SJSA1 (cell line): ENCODE data around the gene CACNA1S. TPM values are rescaled to one million over a fixed set of nuclear protein-coding genes. Genes with fewer than 3 reads are reported as not detected.

ENCODE experiments used
- DNase-seq, 2 experiments: peaks; one replicate each; pipeline ENCODE4 v3.0.0-alpha.2; 2015 to 2020; ENCODE audit warnings: low spot score in 2 of 2, low read depth in 1 of 2
- H3K27ac ChIP-seq: fragments of 250-450 bp; sonication (Bioruptor Pico); 2 replicates; pipeline ENCODE4 v1.5.1; 2020; ENCODE audit warnings: mild to moderate bottlenecking, moderate library complexity
- H3K27me3 ChIP-seq: fragments of 250-450 bp; sonication (Bioruptor Pico); replicated peaks from 2 replicates; pipeline ENCODE4 v1.5.1; 2020; ENCODE audit warnings: mild to moderate bottlenecking, moderate library complexity
- H3K36me3 ChIP-seq: fragments of 250-450 bp; sonication (Bioruptor Pico); 2 replicates; pipeline ENCODE4 v1.5.1; 2020; ENCODE audit warnings: mild to moderate bottlenecking
- H3K4me1 ChIP-seq: fragments of 250-450 bp; sonication (Bioruptor Pico); replicated peaks from 2 replicates; pipeline ENCODE4 v1.6.1; 2021; ENCODE audit warnings: mild to moderate bottlenecking
- H3K4me3 ChIP-seq: fragments of 250-450 bp; sonication (Bioruptor Pico); 2 replicates; pipeline ENCODE4 v1.5.1; 2020; ENCODE audit warnings: mild to moderate bottlenecking
- H3K9me3 ChIP-seq: fragments of 250-450 bp; sonication (Bioruptor Pico); replicated peaks from 2 replicates; pipeline ENCODE4 v1.5.1; 2020; ENCODE audit warnings: mild to moderate bottlenecking
- total RNA-seq: library from RNA; depleted of rRNA; stranded (reverse); fragments of >200 nt; shearing (Covaris generic); gene quantifications from 2 replicates; pipeline ENCODE4 v1.2.3, GENCODE V29; 2014

Gene CACNA1S
- total RNA-seq, 1 experiment from 2014 or later: not detected

DNA sequence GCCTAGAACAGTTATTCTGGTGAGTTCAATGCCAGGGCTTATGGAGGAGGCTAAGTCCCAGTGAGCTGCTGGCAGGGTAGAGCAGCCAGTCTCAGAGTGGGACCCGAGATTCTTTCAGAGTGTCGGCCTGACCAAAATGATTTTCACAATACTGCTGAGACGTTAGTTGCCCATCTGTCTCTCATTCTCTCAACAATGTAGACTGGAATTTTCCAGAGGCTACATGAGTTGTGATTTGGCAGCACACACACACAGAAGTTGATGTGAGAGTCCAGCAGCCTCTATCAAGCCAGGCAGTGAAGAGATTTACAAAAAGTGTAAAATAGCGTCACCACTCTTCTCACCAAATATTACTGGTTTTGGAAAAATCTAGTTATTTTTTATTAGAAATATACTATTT lies 21.7 kb downstream of the CACNA1S start:
- H3K36me3 ChIP-seq: no peaks in the 10 kb centered on the region
- no peak overlapping the region for H3K4me3 ChIP-seq
- no peak for DNase-seq
- no peaks in the 10 kb centered on the region; the same call in 1 of the 2 replicates for H3K27me3 ChIP-seq
- no peaks in the 10 kb centered on the region for H3K4me1 ChIP-seq
- no peaks in the 10 kb centered on the region for H3K9me3 ChIP-seq
- H3K27ac ChIP-seq: no peak overlapping the region

DNA sequence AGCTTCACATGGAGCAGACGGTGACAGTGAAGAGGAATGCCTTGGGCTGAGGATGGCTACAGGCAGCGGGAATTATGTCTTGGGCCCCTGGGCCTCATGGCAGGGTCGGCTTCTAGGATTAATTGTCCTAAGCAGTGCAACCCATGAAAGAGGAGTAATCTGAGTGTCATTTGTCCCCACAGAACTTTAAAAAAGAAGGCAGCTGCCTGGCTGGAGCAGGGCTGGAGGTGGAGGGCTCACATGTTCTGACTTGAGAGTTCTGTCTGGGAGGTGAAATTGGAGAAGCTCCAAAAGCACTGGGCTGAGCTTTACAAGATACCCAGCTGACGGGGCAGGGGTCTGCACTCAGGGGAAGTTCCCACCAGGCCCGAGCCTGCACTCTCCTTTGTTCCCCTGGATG lies 22.6 kb downstream of the CACNA1S start:
- no peak overlapping the region for H3K4me3 ChIP-seq
- H3K27me3 ChIP-seq: no peaks in the 10 kb centered on the region; the same call in 1 of the 2 replicates
- H3K9me3 ChIP-seq: no peaks in the 10 kb centered on the region; the same call in 1 of the 2 replicates
- H3K4me1 ChIP-seq: no peaks in the 10 kb centered on the region
- DNase-seq: no peak
- H3K27ac ChIP-seq: no peak overlapping the region
- no peaks in the 10 kb centered on the region for H3K36me3 ChIP-seq

DNA sequence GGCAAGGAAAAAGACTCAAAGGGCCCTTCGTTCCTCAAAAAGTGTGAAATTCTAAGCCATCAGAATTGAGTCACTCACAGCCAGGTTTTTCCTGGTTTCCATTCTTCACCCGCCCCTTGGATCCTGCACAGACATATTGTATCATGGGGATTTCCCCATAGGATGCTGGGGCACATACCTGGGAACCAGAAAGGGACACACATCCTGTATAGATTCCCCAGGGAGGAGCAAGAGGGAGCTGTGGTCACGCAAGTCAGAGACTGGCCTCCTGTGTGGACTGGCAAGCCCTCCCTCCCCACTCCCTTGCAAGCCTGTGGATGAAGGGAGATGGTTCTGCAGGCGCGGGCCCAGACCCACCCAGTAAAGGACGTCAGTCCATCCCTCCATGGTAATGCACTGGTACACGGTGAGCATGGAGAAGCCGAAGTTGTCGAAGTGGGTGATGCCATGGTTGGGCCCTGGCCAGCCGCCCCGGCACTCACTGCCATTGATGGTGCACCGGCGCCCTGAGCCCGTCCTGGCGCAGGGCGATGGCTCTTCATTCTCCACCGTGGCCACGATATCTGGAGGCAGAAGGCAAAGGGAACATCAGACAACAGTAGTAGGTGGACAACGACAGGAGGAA lies 23.2 kb downstream of the CACNA1S start:
- no peak overlapping the region for H3K4me3 ChIP-seq
- H3K27me3 ChIP-seq: peaks cover 2% of the 10 kb centered on the region; the same call in 1 of the 2 replicates
- no peak overlapping the region for H3K27ac ChIP-seq
- H3K4me1 ChIP-seq: no peaks in the 10 kb centered on the region
- H3K9me3 ChIP-seq: no peaks in the 10 kb centered on the region; the same call in 1 of the 2 replicates
- no peak for DNase-seq
- no peaks in the 10 kb centered on the region for H3K36me3 ChIP-seq

DNA sequence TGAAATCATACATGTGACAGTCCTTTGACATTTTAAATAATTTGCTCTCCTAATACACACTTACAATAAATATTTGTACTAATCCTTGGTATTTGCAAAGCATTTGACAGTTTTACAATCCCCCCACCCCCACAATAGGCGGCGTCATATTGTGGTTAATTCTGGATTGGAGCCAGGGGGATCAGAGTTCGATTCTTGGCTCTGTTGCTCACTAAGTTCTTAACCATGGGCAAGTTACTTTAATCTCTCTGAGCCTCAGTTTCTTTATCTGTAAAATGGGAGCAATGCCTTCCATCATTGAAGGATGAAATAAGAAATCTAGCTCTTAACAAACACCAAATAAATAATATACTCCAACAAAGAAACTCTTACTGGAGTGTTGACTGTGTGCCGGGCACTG lies 23.8 kb downstream of the CACNA1S start:
- H3K27ac ChIP-seq: no peak overlapping the region
- no peak for DNase-seq
- H3K4me3 ChIP-seq: no peak overlapping the region
- no peaks in the 10 kb centered on the region for H3K4me1 ChIP-seq
- H3K9me3 ChIP-seq: no peaks in the 10 kb centered on the region; the same call in 1 of the 2 replicates
- no peaks in the 10 kb centered on the region for H3K36me3 ChIP-seq
- peaks cover 8% of the 10 kb centered on the region; the same call in 1 of the 2 replicates for H3K27me3 ChIP-seq

DNA sequence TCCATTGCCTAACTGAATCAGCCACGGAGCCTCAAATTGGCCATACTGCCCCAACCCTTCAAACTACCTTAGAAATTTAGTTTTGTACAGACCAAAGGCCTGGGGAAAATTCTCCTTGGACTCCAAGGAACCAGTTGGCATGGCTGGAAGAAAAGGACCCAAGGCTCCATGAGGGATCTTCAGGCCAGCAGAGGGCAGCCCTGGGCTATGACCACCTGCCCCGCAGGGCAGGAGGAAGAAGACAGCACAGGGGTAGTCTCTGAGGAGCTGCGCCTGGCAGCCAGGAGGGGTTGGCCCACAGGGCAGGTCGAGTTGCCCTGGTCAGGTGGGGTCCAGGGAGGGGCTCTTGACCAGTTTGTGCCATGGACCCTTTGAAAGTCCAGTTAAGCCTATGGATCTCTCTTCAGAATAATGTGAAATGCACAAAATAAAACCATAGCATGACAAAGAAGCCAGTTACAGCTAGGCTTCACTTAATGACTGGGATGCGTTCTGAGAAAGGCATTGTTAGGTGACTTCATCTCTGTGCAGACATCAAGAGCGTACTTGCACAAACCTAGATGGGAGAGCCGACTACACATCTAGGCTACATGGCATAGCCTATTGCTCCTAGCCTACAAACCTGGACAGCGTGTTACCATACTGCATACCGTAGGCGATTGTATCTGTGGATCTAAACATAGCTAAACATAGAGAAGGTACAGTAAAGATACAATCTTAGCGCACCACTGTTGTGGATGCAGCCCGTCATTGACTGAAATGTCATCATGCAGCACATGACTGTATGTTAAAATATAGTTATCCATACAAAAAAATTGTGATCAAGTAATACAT lies 26.1 kb downstream of the CACNA1S start:
- no peaks in the 10 kb centered on the region; the same call in 1 of the 2 replicates for H3K9me3 ChIP-seq
- no peak overlapping the region for H3K4me3 ChIP-seq
- H3K4me1 ChIP-seq: no peaks in the 10 kb centered on the region
- peaks cover 8% of the 10 kb centered on the region; the same call in 1 of the 2 replicates for H3K27me3 ChIP-seq
- peak; percentile 38 to 55 for DNase-seq
- no peaks in the 10 kb centered on the region for H3K36me3 ChIP-seq
- H3K27ac ChIP-seq: no peak overlapping the region

DNA sequence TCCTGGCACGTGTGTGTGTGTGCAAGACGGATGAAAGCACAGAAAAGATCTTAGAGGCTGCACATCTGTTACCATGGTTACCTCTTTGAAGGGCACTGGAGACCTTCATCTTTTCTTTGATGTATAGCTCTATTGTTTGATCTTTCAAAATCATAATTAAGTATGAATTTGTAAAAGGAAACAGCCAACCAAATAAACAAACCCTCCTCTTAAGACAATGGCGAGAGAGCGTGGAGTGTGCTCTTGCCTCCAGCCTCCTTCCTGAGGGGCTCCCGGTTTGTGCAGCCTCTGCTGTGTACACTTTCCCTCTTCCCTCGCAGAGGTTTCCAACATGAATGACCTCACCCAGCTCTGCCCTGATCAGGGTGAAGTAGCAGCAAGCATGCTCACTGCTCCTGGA lies 27.9 kb downstream of the CACNA1S start:
- Histone ChIP-seq H3K4me1 (no peaks in the 10 kb centered on the region), H3K27me3 (peaks cover 8% of the 10 kb centered on the region; the same call in 1 of the 2 replicates), H3K36me3 (no peaks in the 10 kb centered on the region), H3K4me3 (no peak overlapping the region), H3K9me3 (no peaks in the 10 kb centered on the region; the same call in 1 of the 2 replicates), H3K27ac (no peak overlapping the region)
- DNase-seq: no peak

DNA sequence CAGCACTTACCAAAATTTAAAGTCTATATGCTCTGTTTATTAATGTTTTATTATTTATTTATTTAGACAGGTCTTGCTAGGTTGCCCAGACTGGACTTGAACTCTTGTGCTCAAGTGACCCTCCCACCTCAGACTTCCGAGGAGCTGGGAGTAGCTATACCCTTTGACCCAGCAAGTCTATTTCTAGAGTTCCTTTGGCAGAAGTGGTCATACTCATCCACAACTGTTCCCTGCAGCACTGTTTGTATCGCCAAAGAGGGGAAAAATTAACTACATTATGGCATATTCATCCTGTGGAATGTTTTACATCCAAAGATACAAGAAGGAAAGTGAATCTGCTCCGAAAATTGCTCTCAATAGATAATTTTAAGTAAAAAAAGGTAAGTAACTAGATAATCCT lies 28.5 kb downstream of the CACNA1S start:
- Histone ChIP-seq H3K36me3 (no peaks in the 10 kb centered on the region), H3K4me1 (no peaks in the 10 kb centered on the region), H3K27ac (no peak overlapping the region), H3K27me3 (peaks cover 8% of the 10 kb centered on the region; the same call in 1 of the 2 replicates), H3K4me3 (no peak overlapping the region), H3K9me3 (no peaks in the 10 kb centered on the region; the same call in 1 of the 2 replicates)
- no peak for DNase-seq

DNA sequence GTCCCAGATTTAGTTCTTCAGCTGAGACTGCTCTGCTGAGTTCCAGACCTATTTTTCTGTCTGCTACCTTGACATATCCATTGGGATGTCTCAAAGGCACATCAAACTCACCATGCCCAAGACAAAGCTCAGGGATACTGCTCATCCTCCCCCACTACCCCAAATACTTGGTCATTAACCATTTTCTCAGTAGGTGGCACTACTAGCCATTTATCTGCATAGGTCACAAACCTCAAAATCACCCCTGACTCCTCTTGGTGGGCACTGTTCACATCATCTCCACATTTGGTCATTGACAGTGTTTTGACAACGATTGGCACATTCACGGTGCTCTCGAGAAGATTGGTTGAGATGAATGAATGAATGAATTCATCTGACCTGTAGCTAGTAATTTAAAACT lies 32.1 kb downstream of the CACNA1S start:
- DNase-seq: no peak
- Histone ChIP-seq H3K4me3 (no peak overlapping the region), H3K9me3 (no peaks in the 10 kb centered on the region; the same call in 1 of the 2 replicates), H3K27ac (no peak overlapping the region), H3K4me1 (no peaks in the 10 kb centered on the region), H3K27me3 (peaks cover 8% of the 10 kb centered on the region; the same call in 1 of the 2 replicates), H3K36me3 (no peaks in the 10 kb centered on the region)

DNA sequence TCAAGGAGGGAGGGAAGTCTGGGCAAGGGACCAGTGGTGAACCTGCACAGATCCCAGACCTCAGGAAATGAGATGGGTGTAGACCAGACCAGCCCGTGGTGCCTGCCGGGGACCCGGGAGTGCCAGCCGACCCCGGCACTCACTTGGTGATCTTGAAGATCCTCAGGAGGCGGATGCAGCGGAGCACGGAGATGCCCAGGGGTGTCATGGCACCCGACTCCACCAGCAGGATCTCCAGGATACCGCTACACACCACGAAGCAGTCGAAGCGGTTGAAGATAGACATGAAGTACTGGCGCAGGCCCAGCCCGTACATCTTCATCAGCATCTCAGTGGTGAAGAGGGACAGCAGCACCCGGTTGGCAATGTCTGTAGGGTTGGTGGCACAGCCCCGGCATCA lies 34.5 kb downstream of the CACNA1S start:
- no peaks in the 10 kb centered on the region for H3K27me3 ChIP-seq
- no peak overlapping the region for H3K4me3 ChIP-seq
- H3K4me1 ChIP-seq: peaks cover under 1% of the 10 kb centered on the region
- H3K27ac ChIP-seq: no peak overlapping the region
- H3K9me3 ChIP-seq: no peaks in the 10 kb centered on the region
- no peaks in the 10 kb centered on the region for H3K36me3 ChIP-seq
- DNase-seq: no peak

DNA sequence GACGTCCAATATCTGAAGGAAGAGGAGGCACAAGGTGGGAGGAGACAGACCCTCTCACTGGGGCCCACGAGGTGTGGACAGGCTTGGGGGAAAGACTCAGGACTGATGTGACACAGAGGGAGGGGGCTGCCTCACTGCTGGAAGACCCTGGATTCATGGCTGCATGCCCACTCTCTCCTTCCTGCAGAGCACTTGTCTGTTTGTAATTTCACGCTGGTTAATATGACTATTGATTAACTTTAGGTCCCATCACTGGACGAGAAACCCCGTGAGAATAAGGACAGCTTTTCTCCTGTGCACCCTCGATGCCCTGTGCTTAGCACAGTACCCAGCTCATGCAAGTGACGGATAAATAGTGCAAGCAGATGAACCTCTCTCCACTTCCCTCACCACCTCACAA lies 35.1 kb downstream of the CACNA1S start:
- Histone ChIP-seq H3K4me3 (no peak overlapping the region), H3K36me3 (no peaks in the 10 kb centered on the region), H3K9me3 (no peaks in the 10 kb centered on the region), H3K27ac (no peak overlapping the region), H3K4me1 (peaks cover 7% of the 10 kb centered on the region), H3K27me3 (no peaks in the 10 kb centered on the region)
- DNase-seq: no peak

DNA sequence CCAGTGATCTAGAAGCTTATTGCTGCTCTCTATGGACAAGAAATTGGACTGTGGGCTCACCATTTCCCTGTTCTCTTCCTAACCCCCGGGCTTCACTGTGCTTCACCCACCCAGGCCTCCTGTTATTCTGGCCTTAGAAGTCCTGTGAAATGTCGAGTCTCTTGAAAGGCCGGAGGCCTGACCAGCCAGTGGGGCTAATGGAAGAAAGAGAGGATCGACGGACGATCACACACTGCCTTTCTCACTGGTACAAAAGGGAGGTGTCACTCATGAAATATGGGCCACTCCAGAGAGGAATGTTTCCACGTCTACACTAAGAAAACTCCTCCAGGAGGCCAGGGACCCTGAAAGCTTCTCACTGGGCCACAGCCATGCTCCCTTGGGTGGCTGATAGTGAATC lies 36.1 kb downstream of the CACNA1S start:
- no peak for DNase-seq
- Histone ChIP-seq H3K4me1 (peaks cover 11% of the 10 kb centered on the region), H3K4me3 (no peak overlapping the region), H3K9me3 (no peaks in the 10 kb centered on the region), H3K27ac (no peak overlapping the region), H3K27me3 (no peaks in the 10 kb centered on the region), H3K36me3 (no peaks in the 10 kb centered on the region)

DNA sequence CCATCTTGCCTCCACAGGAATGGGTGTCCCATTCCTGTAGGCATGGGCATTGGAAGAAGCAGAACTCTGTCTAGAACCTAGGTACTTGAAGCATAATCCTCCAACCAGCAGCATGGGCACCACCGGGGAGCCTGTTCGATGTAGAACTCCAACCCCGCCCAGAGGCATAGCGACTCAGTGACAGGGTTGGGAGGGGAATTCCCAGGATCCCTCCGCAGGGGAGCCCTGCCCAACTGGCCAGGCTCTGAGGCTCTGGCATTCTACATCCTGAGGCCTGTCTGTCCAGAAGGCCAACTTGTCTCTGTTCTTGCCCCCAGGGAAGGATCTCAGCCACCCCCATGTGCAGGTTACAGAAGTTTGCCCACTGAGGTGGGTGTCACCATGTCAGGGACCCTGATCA lies 38.2 kb downstream of the CACNA1S start:
- Histone ChIP-seq H3K27me3 (no peaks in the 10 kb centered on the region), H3K4me1 (peaks cover 11% of the 10 kb centered on the region), H3K4me3 (no peak overlapping the region), H3K27ac (no peak overlapping the region), H3K9me3 (no peaks in the 10 kb centered on the region), H3K36me3 (no peaks in the 10 kb centered on the region)
- no peak for DNase-seq

DNA sequence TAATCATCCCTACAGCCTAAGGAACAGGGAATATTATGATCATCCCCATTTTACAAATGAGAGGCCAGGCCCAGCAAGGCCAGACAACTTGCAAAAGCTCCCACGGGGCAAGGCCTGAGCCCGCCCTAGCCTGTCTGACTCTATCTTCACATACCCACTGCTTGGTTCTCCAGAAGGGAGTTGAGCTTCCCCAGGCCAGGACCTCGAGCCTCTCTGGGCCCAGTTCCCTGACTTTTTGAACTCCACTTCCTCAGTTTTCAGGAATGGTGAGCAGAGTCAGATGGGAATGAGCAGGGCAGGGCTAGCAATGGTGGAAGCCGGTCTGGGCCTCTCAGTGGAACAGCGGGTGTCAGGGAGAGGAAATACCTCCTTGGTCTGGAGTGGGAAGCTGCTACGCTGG lies 39.3 kb downstream of the CACNA1S start:
- no peak for DNase-seq
- H3K4me1 ChIP-seq: peaks cover 11% of the 10 kb centered on the region
- no peak overlapping the region for H3K27ac ChIP-seq
- no peak overlapping the region for H3K4me3 ChIP-seq
- no peaks in the 10 kb centered on the region for H3K9me3 ChIP-seq
- H3K27me3 ChIP-seq: no peaks in the 10 kb centered on the region
- H3K36me3 ChIP-seq: no peaks in the 10 kb centered on the region

DNA sequence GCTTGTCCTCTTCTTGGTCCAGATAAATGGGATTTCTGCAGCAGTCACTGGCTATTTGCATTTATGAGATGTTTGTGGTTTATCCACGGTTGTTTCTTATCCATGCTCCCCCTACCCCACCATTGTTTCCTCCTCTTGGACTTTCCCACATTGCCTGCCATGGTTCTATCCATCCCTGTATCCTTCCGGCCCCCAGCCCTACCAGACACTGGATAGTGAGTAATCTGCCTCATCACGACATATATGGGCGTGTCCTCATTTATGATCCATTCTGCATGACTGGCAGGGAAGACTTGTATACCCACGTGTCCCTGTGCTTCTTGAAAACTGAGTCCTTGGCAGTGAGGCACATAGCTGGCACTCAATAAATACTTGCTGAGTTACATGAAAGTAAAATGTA lies 40.1 kb downstream of the CACNA1S start:
- Histone ChIP-seq H3K36me3 (no peaks in the 10 kb centered on the region), H3K9me3 (no peaks in the 10 kb centered on the region), H3K27ac (no peak overlapping the region), H3K4me3 (no peak overlapping the region), H3K4me1 (peaks cover 11% of the 10 kb centered on the region), H3K27me3 (no peaks in the 10 kb centered on the region)
- DNase-seq: peak; percentile 23 to 59
